ENCODE measurements around the gene TACR2. TPM values are rescaled to one million over a fixed set of nuclear protein-coding genes. Genes with fewer than 3 reads are reported as not detected.

The TACR2 gene
- total RNA-seq, 2 donors from 2014 or later = 0.66 TPM; not detected in 1

DNA sequence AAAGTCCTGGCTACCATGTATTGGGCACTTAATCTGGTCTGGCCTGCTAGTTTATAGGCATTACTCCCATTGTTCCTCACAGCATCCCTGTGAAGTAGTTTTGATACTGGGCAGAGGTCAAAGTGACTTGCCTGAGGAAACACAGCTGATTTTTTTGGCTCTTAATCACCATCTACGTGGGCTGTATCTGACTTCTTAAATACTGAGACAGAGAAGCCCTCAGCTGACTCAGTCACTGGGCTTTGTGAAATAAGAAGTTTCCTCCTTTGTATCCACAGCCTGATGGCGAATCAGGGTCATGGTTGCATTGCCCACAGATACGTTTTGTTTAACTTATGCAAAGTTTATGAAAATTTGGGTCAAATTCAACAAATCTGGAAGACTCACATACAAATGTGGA is 13.2 kb downstream of the TACR2 start:
- Histone ChIP-seq H3K36me3 (replicated peaks in 1 of 2; ENCODE audit: insufficient read depth in 1 of 2, low read depth in 2 of 2) (peaks cover 0 to 1% of the 10 kb centered on the region in 2 donors), H3K4me3 (no peak overlapping the region), H3K27me3 (no peaks in the 10 kb centered on the region), H3K4me1 (peaks cover 7% of the 10 kb centered on the region), H3K9me3 (no peaks in the 10 kb centered on the region), H3K27ac (no peak overlapping the region)
- 64 to 69% methylated on average over 3 of the region's 3 CpGs for WGBS, 2 donors
- TF ChIP-seq, protein P1, sequence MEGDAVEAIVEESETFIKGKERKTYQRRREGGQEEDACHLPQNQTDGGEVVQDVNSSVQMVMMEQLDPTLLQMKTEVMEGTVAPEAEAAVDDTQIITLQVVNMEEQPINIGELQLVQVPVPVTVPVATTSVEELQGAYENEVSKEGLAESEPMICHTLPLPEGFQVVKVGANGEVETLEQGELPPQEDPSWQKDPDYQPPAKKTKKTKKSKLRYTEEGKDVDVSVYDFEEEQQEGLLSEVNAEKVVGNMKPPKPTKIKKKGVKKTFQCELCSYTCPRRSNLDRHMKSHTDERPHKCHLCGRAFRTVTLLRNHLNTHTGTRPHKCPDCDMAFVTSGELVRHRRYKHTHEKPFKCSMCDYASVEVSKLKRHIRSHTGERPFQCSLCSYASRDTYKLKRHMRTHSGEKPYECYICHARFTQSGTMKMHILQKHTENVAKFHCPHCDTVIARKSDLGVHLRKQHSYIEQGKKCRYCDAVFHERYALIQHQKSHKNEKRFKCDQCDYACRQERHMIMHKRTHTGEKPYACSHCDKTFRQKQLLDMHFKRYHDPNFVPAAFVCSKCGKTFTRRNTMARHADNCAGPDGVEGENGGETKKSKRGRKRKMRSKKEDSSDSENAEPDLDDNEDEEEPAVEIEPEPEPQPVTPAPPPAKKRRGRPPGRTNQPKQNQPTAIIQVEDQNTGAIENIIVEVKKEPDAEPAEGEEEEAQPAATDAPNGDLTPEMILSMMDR (IDR thresholded peaks at IDR 0.05) = no peak
- no peak for TF ChIP-seq POLR2A (IDR thresholded peaks at IDR 0.05)
- no peak for DNase-seq
- intact Hi-C loops (cut with DNase I) = loop anchor here (10.0 kb wide), 1 partner anchor 231 kb away; the partner anchor contains the start of gene FAM241B
- ATAC-seq = no peak

DNA sequence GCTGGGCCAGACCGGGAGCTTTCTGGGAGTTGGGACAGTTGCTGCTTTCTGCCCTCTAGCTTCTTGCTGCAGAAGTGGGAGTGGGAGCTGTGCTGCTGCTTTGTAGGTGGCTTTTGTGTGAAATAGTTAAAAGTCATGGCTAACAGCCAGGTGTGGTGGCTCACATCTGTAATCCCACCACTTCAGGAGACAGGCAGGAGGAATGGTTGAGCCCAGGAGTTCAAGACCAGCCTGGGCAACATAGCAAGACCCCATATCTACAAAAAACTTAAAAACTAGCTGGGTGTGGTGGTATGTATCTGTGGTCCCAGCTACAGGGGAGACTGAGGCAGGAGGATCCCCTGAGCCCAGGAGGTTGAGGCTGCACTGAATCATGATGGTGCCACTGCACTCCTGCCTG is 13.7 kb downstream of the TACR2 start:
- H3K36me3 ChIP-seq (replicated peaks in 1 of 2; ENCODE audit: insufficient read depth in 1 of 2, low read depth in 2 of 2) = peaks cover 0 to 1% of the 10 kb centered on the region in 2 donors
- peaks cover 3% of the 10 kb centered on the region for H3K4me1 ChIP-seq
- TF ChIP-seq, protein P1 (IDR thresholded peaks at IDR 0.05) = no peak
- TF ChIP-seq POLR2A (IDR thresholded peaks at IDR 0.05) = no peak
- no peak overlapping the region for H3K4me3 ChIP-seq
- no peaks in the 10 kb centered on the region for H3K27me3 ChIP-seq
- no peaks in the 10 kb centered on the region for H3K9me3 ChIP-seq
- intact Hi-C loops (cut with DNase I) = loop anchor here (10.0 kb wide), 1 partner anchor 232 kb away; the partner anchor contains the start of gene FAM241B
- ATAC-seq = no peak
- no peak overlapping the region for H3K27ac ChIP-seq
- DNase-seq = no peak
- WGBS, 2 donors = 70 to 80% methylated on average over 1 of the region's 1 CpG

- TF ChIP-seq, protein P1 (IDR thresholded peaks at IDR 0.05) = no peak
- TF ChIP-seq POLR2A (IDR thresholded peaks at IDR 0.05) = no peak
- H3K9me3 ChIP-seq = no peaks in the 10 kb centered on the region
- no peaks in the 10 kb centered on the region for H3K27me3 ChIP-seq
- 68 to 71% methylated on average over 6 of the region's 6 CpGs for WGBS, 2 donors
- H3K4me3 ChIP-seq = no peak overlapping the region
- H3K4me1 ChIP-seq = no peaks in the 10 kb centered on the region
- intact Hi-C loops (cut with DNase I) = loop anchor here (10.0 kb wide), 1 partner anchor 232 kb away; the partner anchor contains the start of gene FAM241B
- DNase-seq (no peak), ATAC-seq (no peak)
- H3K27ac ChIP-seq = no peak overlapping the region
- peaks cover 0 to 1% of the 10 kb centered on the region in 2 donors for H3K36me3 ChIP-seq (replicated peaks in 1 of 2; ENCODE audit: insufficient read depth in 1 of 2, low read depth in 2 of 2)
Measured at GRCh38 chr10:69402386-69402785, 14.3 kb downstream of the TACR2 start.

DNA sequence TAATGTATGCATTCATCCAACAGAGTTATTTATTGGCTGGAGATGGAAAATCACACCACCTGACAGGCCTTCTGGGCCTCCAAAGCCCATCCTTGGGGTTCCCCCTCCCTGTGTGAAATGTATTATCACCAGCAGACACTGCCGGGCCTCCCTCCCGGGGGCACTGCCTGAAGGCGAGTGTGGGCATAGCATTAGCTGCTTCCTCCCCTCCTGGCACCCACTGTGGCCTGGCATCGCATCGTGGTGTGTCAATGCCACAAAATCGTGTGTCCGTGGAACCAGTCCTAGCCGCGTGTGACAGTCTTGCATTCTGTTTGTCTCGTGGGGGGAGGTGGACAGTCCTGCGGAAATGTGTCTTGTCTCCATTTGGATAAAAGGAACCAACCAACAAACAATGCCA is 15.3 kb downstream of the TACR2 start:
- Histone ChIP-seq H3K9me3 (no peaks in the 10 kb centered on the region), H3K4me3 (no peak overlapping the region), H3K36me3 (replicated peaks in 1 of 2; ENCODE audit: insufficient read depth in 1 of 2, low read depth in 2 of 2) (peaks cover 0 to 1% of the 10 kb centered on the region in 2 donors), H3K27ac (no peak overlapping the region), H3K27me3 (no peaks in the 10 kb centered on the region), H3K4me1 (no peaks in the 10 kb centered on the region)
- 75 to 82% methylated on average over 11 of the region's 11 CpGs for WGBS, 2 donors
- intact Hi-C loops (cut with DNase I) = loop anchor here (10.0 kb wide), 1 partner anchor 233 kb away; the partner anchor contains the start of gene FAM241B
- ATAC-seq = no peak
- no peak for DNase-seq
- TF ChIP-seq, protein P1 (IDR thresholded peaks at IDR 0.05) = no peak
- TF ChIP-seq POLR2A (IDR thresholded peaks at IDR 0.05) = no peak

DNA sequence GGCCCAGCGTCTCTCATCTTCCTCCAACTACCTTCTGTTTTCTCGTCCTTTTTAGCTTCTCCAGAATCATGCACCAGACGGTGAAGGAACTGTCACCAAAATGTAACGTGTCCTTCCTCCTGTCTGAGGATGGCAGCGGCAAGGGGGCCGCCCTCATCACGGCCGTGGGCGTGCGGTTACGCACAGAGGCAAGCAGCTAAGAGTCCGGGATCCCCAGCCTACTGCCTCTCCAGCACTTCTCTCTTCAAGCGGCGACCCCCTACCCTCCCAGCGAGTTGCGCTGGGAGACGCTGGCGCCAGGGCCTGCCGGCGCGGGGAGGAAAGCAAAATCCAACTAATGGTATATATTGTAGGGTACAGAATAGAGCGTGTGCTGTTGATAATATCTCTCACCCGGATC is 15.8 kb downstream of the TACR2 start:
- Histone ChIP-seq H3K4me1 (no peaks in the 10 kb centered on the region), H3K4me3 (no peak overlapping the region), H3K27me3 (no peaks in the 10 kb centered on the region), H3K9me3 (no peaks in the 10 kb centered on the region), H3K36me3 (replicated peaks in 1 of 2; ENCODE audit: insufficient read depth in 1 of 2, low read depth in 2 of 2) (peaks cover 0 to 1% of the 10 kb centered on the region in 2 donors), H3K27ac (no peak overlapping the region)
- TF ChIP-seq, protein P1 (IDR thresholded peaks at IDR 0.05) = no peak
- TF ChIP-seq POLR2A (IDR thresholded peaks at IDR 0.05) = no peak
- ATAC-seq (no peak), DNase-seq (no peak)
- 90 to 93% methylated on average over 22 to 23 of the region's 23 CpGs for WGBS, 2 donors
- intact Hi-C loops (cut with DNase I) = loop anchor here (10.0 kb wide), 1 partner anchor 234 kb away; the partner anchor contains the start of gene FAM241B
